AML-193 (cell line): Measurements from ENCODE around the gene SKIDA1.

Experiments
- DNase-seq, 2 experiments: peaks; one replicate each; lab custom pipeline; 2025; lab: John Stamatoyannopoulos, UW

The SKIDA1 gene

DNA sequence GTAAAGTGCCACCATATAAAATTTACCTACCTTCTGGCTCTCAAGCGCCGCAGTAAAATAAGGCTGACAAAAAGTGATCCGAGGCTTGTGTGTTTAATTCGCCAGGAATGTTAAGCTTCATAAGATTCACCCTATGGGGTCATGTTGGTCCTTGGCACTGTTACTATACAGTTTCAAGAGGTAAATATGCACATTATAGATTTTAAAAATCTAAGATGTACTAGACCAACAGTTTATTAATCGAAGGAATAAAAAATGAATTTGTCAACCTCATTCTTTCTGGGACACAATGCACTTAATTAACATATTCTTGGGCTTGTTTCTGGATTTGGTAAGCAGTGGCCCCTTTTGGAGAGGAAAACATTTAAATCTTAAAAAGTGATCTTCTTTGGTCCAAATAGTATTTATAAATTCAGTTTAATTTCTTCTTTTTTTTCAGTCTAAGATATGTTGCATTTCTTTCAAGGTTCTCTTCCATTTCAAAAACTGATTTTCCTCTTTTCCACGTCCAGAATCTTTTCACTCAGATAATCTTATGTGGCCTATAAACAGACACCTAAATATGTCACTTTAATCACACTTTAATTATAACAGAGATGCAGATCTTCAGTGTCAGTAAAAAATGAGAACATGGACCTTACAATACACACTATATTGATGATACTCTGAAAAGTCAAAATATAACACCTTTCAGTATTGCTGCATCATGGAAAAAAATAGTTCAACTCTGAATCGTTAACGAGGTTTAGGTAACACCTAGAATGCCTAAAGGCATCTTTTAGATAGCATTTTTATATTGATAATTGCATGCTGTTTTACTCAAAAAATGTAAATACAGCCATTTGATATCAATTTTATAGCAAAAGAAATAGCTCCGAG lies 3.8 kb upstream of the SKIDA1 start:
- no peak for DNase-seq

DNA sequence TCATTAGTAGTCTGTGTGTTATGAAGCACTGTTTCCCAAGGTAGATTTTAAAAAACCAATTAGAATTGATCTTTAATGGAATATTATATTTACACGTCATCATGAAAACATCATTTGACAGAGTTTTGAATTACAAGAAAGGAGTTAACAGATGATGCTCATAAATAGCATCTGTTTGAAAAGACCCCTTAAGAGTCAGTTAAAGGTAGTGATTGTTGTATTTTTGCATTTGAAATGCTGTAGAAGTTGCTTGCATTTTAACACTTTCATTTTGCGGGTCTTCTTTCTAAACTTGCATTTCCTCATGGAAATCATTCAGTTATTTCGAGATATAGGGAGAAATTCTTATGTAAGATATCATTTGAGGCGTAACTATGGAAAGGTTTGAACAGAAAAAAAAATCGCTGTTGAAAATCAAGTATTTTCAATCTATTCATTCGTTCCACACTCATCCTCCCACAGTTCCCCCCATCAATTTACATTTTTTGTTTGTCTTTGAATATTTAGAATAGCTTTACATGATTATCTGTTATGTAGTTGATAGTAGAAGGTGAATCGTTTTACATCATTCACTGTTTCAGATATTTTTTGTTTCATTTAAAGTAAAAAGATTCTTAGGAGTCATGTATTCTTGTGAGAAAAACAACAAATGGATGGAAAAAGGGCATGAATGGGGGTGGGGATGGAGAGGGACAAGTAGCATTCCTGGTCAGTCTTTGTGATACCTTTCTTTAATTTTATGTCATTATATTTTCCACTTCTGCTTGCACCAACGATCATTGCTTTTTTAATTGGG lies 3.0 kb upstream of the SKIDA1 start:
- no peak for DNase-seq

DNA sequence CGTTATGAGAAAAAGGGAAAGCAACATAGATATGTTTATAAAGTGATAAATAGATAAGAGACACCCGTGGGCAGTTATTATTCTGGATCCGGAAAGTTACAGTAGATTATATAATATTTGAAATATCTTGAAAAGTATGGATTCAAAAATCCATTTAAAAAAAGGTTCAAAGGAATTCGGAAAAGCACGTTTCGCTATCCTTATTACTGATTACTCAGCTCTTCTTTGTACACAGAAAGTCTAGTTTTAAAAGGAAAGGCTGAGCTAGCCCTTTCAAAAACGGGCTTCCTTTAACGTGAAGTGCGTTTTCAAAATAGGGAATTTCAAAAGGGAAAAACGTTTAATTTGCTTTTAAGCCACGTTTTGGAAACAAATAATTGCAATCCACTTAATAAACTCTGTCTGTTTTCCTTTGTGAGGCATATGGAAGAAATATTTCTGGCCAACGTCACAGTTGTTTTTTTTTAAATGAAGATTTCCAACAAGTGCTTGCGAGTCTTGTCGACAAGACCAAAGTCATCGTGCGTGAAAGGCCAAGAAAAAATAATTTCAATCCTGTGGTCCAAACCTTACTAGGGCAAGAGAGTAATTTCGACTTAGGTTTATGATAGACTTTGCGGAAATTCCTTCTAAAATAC lies 2.2 kb upstream of the SKIDA1 start:
- DNase-seq: no peak

DNA sequence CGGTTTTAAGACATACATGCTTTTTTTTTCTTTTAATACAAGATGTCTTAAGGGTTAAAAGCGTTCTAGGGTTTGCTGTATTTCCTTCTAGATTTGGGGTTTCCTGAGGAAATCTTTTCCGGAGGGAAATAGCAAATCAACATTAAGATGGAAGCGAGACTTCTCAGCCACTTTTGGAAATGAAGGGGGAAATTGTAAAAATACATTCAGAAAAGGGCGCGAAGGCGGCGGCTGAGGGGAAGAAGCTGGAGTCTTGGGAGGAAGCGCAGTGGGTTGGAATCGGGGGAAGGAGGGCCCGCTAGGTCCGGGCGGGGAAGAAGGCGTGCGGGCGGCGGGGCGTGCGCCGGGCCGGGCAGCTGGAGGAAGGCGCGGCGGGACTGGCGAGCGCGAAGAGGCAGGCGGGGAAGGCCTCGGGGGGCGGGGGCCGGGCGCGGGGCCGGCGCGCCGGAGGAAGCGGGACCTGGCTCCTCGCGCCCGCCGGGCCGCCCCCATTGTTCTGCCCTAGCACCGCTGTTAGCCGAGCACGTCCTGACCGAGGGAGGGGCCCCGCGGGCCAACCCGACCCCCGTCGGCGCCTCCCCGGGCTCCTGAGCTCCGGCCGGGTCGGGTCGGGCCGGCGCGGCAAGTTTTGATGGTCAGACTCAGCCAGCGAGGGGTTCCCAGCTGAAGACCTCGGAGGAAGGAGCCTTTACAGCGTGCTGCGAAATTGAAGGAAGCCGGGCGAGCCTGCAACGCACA lies 1.5 kb upstream of the SKIDA1 start:
- no peak for DNase-seq

- DNase-seq: no peak
Observed at GRCh38 chr10:21526188-21526859, 842 bp upstream of the SKIDA1 start.

DNA sequence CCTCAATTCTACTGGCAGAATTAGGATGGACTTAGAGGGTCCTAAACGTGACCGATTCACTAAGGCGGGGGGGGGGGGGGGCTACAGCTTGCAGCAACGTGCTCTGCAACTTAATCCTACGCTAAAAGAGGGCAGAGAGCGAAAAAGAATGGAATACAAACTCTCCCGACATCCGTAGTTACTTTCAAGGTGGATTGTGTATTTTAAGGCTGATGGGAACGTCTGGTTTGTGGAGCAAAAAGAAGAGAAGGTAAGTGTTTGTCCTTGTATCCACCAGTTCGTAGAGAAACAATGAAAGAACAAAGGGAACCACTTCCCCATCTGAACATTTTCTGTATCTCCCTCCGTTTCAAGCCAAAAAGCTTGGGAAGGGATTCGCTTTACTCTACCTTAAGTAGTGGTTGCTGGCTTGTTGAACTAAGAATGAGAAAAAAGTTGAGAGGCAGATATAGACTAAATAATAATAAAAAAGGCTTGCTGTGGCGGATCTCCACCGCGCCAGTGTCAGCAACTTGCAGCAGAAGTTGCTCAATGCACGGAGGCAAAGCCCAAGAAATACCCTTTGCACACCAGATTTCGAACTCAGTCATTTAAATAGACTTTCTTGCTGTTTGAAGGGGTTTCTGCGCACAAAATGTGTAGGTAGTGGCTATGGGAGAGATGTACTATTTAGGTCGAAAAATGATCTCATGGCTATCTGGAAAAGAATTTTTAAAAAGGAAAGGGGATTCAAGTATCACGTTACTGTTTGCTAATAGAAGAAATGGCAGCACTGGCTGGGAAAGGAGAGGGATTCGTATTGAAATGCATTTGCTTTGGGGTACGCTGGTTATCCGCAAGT lies 736 bp downstream of the SKIDA1 start:
- DNase-seq: no peak

DNA sequence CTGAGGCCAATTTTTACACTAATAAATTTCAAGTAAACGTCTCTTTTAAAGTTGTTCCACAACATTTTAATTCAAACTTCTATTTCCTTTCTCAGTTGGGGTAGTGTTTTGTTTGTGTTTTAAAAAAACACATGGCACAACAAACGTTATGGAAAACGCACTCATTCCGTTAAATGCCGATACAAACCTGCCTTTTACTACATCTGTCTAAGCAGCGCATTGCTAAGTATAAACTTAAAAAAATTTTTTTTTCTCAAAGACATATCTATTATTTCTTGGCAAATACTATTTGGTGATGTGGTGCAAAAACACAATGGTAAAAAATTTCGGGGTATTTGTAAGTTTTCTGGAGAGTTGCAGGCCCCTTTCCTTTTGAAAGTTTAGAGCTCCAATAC lies 1.4 kb downstream of the SKIDA1 start:
- no peak for DNase-seq

- no peak for DNase-seq
Observed at GRCh38 chr10:21523557-21524008, 1.9 kb downstream of the SKIDA1 start.

DNA sequence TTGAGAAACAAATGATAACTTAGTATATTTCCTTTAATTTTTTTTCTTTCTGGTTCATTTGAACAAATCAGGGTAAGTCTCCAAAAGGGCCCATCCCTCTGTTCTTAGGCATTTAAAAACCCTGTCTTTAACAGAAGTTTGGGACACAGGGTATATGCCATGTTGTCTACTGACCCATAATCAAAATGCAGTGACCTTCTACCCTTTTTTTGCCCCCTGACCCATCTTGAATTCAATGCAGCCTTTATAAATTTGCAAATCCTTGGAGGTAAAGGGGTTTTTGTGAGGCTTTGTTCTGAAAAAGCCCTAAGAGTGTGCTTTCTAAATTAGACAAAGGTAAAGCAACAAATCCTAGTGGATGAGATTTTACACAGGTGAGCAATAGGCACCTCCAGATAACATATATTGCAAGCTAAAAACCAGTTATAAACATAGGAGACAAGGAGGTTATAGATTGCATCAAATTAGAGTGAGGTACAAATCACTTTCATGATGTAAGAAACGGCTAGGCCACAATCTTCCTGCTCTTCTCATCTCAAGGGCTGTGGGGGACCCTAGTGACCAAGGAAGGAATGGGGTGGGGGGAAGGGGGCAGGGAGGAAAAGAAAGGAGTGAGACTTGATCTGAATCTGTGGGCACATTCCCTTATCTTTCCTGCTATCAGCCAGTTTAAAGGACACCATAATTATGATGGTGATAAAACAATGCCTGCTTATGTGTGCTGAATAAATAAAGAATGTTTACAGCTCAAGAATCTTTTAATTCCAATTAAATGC lies 2.7 kb downstream of the SKIDA1 start:
- DNase-seq: no peak

DNA sequence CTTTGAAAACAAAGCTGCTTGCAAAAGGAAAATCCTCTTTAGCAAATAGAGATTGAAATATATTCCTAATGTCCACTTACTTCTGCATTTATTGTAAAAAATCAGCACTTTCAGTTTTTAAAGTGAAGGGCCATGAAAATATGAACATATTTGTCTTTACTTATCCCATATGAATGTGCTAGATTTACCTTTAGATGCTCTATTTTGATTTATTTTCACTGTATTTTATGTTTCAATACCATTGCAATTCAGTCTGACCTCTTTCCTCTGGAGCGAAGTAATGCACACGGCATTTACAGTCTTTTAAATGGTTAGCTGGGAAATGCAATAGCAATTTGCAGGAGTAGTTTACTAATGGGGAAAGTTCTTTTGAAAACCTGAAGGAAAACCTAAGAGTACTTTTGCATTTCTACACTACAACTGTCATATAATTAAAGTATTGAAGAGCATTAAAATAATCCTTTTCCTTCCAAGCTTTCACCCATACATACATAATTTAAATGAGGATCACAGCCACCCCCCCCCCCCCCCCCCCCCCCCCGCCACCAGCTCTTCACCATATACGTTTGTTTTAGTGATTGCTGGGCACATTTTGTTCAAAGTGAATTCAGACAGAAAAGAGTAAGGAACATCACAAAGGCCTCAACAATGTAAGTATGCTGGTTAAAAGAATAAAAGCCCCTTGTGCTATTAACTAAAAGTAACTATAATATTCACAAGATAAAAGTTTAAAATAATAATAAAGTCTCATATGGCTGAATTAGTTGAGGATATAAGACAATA lies 3.5 kb downstream of the SKIDA1 start:
- DNase-seq: no peak

- DNase-seq: no peak
Observed at GRCh38 chr10:21520949-21521348, 4.5 kb downstream of the SKIDA1 start.

GRCh38 chr10:21520509-21520908 lies 5.0 kb downstream of the SKIDA1 start:
- no peak for DNase-seq

GRCh38 chr10:21519941-21520436 lies 5.5 kb downstream of the SKIDA1 start:
- no peak for DNase-seq

DNA sequence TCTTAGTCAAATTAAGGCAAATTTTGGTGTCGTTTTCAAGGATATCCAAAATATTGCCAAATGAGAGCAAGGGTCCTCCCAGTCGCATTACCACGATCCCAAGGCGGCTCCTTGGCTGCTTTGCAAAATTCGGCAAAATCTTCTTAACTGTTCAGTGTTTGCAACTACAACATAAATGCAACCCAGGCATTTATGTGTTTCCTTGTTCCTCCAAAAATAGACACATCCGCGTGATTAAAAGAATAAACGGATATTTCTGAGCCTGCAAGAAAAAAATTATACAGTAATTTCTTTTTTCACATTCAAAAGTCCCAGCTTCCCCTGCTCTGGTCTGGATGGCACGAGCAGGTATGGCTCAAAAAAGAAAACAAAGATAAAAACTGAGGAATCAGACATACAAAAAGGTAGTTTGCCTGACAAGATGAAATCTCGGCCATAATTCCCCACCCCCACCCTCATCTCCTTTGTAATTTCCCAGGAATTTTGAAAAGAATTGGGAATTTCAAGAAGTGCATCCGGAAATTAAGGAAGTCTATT lies 6.0 kb downstream of the SKIDA1 start:
- DNase-seq: no peak

DNA sequence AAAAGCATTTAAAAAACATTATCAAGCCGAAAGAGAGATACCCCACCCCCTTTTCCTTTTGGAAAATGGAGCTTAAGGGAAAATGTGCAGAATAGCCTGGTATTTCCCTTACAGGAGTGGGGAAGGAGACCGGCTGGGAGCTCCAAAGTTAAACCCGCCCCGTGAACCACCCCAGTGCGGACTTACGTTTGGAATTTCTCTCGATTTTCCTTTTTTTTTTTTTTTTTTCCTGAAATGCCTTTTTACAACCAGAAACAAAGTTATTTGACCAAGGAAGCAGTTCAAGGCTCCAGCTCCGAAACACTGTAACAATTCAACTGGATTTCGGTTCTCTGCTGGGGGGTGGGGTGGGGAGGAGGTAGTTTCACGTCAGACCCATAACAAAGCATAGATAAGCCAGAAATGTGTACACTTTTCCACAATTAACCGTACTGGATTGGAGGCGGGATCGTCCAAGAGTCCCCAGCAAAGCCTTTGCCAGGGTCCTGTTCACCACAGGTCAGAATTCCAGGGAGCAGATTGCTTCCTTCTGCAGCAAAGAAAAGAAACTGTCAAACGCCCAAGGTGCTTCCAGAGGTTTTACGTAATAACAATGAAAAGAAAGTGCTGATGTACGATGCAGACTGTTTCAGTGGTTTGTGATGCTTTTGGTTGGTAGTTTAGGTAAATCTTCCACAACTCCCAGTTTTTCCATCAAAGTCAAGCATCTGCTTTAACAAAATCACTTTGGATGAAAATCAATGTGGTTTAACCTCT lies 6.7 kb downstream of the SKIDA1 start:
- DNase-seq: no peak

GRCh38 chr10:21518149-21518640 lies 7.3 kb downstream of the SKIDA1 start:
- no peak for DNase-seq
